NCI-H510A (cell line): ENCODE measurements around the gene BANF2.

ENCODE experiments used
- DNase-seq: peaks from one replicate; lab custom pipeline; 2025; lab: John Stamatoyannopoulos, UW

BANF2 gene

DNA sequence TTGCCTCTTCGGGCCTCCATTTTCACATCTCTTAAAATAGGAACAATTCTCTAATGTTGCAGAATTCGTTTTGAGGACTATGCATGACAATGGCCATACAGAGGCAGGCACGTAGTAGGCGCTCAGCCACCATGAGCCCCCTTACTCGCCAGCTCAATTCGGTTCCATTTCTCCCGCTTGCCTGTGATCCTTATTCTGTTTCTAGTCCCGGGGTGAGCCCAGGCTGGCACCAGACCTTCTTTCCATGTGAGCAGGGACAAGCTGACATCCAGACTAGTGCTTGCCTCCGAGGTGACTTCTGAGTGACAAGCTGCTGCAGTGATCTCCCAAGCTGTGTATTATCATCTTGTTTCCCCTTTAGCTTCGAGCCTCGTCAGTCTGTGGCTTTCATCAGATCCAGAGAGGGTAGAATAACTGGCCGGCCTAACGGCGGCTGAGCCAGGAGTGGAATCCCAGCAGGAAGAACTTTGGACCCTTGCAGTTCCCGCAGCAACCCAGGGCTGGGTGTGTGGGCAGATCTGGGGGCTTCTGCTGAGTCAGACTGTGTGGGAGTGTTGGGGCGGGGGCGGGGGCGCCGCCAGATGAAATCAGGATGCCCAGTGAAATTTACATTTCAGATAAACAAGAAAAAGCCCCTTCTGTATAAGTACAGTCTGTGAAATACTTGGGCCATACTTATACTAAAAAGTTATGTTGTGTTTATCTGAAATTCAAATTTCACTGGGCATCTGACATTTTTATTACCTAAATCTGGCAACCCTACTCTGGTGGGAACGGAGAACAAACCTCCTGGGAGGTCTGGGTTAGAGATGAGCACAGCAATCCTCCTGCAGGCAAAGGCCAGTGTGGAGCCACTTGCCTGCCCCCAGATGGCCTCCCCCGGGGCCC is 10.9 kb downstream of the BANF2 start:
- no peak for DNase-seq

DNA sequence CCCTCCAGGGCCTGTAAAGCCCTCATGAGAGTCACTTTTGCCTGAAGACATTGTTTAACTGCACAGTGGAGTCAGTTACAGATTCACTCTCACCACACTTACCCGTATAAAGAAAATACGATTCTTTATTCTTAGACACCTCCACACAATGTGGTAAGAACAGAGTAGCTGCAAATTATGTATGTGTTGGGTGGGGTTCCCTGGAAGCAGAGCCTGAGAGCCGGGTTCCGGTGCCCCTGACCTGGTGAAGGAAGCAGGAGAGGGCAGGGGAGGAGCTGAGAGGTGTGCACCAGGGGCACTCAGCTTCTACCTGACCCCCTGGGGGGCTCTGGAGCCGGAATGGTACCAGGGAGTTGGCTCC is 11.5 kb downstream of the BANF2 start:
- no peak for DNase-seq

DNA sequence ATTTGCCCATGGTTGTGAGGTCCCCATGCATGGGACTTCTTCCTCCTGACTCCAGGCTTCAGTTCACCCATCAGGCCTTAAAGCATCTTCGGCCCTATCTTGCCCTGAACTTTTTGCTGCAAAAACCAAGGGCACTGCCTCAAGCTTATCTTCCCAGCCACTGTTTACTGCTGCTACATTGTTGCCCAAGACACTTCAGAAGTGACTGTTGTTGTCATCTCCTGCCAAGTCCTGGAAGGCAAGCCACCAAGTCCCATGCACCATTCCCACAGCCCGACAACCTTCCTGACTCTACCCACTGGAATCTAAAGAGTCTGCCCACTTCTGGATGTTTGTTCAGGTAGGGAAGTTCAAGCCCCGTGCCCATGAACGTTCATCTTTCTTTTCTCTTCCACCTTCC is 12.4 kb downstream of the BANF2 start:
- no peak for DNase-seq

DNA sequence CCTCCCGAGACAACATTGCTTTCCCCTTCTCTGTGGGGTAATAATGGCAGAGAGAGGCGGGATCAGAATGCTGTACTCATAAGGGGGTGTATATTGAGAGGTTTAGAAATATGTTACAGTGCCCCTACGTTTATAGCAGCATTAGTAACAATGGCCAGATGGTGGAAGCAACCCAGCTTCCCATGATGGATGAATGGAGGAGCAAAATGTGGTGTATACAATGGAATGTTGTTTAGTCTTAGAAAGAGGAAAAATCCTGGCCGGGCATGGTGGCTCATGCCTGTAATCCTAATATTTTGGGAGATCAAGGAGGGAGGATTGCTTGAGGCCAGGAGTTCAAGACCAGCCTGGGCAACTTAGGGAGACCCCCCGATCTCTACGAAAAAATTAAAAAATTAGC is 12.9 kb downstream of the BANF2 start:
- no peak for DNase-seq

DNA sequence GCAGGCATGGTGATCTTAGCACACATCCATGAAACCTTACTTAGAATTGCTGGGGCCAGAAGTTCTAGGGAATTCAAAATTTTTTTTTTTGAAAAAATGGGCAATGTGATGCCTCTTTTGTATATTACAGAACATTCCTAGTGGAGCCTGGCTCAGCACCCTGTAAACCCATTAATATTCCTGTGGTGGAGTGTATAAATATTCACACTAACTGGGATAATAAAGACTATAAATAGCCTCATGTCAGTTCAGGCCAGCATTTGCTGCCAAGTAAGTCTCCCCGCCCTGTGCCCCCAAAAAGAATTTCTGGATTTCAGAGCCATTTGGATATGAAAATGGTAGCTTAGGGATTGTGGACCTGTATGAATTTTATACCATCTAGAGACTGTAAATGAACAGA is 14.8 kb downstream of the BANF2 start:
- no peak for DNase-seq

DNA sequence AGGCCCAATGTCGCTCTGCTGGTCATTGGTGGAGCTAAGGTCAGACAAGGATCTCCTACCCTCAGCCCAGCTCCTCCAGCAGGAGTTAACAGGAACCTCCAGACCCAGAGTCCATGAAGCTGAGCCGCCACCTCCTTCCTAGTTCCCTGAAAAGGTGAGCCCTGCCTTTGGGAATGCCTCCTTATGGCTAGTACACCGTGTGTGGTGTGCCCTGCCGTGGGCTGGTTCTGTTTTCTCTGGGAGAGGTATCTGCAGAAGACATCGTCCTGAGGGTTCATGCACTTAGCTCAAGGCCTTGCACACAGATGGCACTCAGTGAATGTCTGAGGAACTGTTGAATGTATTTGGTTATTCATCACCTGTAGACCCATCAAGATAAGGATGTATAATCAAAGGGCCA is 15.3 kb downstream of the BANF2 start:
- DNase-seq = no peak

DNA sequence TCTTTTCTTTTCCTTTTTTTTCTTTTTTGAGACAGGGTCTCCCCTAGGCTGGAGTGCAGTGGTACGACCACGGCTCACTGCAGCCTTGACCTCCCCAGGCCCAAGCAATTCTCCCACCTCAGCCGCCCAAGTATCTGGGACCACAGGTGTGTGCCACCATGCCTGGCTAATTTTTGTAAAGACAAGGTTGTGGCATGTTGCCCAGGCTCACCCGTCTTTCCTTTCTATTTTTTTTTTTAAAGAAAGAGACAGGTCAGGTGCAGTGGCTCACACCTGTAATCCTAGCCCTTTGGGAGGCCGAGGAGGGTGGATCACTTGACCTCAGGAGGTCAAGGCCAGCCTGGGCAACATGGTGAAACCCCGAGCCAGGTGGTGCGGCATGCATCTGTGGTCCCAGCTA is 16.6 kb downstream of the BANF2 start:
- DNase-seq = no peak

DNA sequence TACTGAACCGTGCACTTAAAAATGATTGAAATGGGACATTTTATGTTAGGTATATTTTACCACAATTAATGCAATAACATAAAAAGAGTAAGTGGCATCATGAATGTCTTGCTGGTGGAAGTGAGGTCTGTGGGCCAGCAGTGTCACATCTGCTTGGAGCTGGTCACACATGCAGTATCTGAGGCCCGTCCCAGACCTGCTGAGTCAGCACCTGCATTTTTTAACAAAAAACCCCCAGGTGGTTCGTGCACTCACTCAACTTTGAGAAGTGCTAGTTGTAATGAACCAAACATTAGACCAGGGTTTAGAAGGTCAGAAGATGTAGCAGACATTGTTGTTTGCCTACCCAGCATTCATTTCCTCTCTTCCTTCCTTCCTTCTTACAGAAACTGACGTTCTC is 21.0 kb downstream of the BANF2 start:
- no peak for DNase-seq

DNA sequence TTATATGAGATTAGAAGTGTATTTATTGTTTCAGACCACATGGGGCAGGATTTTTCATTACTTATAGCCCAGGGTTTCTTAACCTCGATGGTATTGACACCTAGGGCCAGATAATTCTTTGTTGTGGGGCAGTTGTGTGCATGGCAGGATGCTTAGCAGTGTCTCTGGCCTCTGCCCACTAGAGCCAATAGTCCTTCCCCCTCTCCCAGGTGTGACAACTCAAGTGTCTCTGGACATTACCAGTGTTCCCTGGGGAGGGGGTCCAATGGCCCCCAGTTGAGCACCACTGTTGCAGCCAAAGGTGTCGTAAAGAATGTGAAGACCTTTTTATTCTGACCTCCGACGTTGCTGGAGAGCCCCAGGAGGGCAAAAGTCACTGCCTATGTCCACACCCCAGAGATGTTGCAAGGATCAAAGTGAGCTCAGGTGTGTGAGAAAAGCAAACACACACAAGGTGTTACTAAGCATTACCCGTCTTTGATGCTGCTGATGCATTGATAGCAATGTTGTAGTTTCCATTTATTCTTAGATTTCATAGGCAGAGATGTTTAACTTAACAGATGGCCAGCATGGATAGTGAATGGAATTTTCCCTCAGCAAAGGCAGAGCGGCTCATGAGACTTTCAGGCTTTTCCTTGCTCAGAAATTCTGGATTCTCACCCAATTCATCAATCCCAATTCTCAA is 22.2 kb downstream of the BANF2 start:
- DNase-seq = no peak

DNA sequence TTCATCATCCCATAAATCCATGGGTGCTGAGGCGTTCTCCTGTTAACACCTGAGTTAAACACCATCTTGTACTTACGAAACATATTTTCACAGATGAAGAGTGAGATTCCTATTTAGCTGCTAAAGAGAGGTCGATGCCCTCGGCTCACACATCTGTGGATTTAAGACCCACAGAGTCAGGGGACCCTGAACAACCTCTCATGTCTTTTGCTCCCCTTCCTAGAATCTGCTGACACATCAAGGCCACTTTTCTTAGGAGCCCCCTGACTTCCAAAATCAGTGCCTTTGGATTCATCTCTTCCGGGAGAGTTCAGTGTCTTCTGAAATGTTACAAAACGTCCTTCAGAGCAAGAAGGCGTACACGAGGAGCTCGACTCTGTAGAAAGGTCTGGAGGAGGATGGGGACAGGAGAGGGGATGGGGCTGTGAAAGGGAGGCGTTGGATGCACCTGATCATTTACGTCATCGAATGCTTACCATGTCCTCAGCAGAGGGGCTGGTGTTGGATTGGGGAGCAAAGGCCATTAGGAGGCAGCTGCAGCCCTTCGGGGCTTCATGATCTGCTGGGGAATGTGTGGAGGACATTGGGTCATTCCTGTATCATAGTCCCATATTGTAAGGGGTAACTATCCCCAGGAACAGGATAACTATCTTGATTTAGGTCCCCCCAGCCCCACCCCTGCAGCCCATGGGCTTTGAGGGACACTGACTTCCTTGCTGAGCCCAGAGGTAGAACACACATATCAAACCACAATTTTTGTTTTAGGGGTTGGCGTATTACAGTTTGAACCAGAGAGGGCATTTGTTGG is 22.9 kb downstream of the BANF2 start:
- DNase-seq = no peak

DNA sequence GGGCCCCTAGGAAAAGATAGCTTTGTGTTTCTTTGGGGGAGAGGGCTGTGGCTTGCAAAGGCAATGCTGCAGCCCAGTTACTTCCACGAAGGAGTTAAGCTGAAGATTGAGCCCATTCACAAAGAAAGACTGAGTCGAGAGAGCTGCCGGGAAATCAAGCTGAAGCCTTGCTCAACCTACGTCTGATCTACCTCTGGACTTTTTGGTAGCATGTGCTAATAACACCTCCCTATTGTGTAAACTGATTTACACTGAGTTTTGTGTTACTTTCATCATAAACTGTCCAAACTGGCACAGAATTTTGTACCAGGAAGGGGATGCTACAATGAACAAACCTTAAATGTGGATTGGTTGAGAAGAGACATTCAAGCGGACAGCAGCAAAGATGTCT is 23.5 kb downstream of the BANF2 start:
- DNase-seq = no peak

DNA sequence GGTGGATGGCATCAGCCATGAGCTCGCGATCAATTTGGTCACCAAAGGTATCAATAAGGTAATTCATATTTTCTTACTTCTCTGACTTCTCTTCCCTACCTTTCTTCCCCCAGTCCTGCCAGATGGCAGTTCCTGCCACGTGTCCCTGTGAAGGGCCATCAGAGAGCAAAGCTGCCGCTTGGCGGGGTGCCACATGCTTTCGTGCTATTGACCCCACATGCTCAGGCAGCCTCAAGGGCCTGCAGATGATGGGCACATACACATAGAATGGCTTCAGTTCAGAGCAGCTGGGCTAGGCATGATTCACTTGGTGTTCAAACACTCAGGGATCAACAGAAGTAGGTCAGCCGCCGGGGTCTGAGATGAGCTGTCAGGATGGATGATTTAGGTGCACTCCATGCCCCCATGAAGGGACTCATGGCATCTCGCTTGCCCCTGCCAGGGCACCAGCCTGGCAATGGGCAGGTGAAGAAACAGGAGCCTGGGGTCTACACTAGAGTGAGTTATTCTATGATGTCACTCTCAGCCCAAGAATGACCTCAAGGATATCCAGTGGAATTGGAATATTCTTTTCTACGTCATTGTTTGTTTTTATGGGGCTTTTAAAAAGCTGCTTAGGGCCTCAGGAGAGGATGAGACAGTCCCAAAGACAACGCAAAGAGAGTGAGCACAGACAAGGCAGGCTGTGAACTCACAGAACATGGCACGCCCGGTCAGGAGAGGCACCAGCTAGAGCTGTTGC is 25.5 kb downstream of the BANF2 start:
- peak; percentile 99 for DNase-seq

DNA sequence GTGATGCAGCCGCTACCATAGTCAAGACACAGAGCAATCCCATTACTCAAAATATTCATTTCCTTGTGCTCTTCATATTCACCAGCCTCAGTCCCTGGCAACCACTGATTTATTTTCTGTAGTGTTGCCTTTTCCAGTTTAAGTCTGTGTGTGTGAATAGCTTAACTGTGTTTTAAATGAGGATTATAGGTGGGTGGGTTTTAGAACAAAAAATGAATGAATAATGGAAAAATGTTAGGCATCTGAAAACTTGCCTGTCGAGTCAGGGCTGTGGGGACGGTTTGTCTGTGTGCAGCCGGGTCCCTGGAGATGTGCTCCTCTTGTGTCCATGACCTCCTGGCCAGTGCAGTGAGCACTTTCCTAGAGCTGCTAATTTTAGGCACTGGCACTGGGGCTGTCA is 27.1 kb downstream of the BANF2 start:
- no peak for DNase-seq

DNA sequence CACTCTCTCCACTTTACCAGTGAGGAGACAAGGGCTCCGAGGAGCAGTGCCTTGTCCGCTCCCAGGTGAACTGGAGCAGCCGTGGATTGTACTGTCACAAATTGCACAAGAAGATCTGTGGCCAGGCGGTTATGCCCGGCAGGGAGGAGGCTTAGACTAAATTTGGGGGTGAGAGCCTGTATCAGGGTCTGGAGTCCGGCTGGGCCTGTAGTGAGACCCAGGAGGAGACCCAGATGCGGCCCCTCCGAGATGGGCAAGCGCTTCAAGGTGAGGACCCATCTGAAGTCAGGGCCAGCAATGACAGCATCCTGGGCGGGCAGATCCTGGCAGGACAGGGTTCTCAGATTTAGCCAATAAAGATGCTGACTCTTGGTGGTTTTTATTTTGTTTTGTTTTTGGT is 27.6 kb downstream of the BANF2 start:
- no peak for DNase-seq

DNA sequence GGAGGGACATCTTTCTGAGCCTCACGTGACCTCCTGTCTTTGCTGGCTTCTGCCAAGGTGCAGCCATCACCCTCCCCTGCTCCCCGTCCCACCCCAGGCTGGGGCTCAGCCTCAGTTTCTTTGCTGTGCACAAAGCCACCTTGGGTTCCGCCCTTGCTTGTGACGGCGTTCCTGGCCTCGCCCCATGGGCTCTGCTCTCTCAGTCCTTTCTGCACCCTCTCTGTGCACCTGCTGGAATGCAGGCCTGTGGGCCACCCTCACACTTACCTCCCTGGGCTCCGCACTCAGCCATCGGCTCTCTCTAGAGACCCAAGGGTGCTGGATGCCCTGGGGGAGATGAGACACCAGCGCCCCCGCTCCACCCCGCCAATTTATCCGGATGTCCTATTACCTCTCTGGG is 28.3 kb downstream of the BANF2 start:
- DNase-seq = no peak

DNA sequence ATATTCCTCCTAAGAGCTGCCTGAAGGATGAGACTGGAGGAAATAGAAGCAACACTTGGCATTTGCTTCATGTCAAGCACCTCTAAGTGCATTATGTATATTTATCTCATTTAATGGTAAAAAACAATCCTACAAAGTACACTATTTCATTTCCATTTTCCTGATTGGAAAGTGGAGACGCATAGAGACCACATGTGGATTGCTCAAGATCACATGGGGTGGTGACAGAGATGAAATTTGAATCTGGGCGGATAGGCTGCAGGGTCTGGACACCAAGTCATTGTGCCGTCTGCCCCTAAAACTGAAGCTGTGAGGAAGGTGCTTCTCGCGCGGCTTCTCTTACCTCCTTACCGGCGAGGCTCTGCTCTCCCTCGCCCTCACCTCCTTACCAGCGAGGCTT is 30.3 kb downstream of the BANF2 start:
- DNase-seq = no peak

DNA sequence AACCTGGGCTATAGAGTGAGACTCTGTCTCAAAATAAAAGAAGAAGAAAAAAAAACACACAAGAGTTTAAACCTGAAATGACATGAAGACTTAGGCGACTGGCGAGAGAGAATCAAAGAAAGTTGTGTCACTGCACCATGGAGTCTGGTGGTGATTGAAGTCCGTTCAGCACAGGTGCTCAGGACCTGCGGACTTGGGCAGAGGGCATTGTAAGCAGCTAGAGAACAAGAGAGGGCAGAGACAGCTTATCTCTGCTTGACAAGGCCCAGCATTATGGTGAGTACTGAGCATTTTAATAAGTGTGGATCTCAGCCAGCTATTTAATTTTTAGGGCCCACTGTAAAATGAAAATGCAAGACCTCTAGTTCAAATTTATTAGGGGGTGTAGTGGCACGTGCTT is 31.5 kb downstream of the BANF2 start:
- no peak for DNase-seq

DNA sequence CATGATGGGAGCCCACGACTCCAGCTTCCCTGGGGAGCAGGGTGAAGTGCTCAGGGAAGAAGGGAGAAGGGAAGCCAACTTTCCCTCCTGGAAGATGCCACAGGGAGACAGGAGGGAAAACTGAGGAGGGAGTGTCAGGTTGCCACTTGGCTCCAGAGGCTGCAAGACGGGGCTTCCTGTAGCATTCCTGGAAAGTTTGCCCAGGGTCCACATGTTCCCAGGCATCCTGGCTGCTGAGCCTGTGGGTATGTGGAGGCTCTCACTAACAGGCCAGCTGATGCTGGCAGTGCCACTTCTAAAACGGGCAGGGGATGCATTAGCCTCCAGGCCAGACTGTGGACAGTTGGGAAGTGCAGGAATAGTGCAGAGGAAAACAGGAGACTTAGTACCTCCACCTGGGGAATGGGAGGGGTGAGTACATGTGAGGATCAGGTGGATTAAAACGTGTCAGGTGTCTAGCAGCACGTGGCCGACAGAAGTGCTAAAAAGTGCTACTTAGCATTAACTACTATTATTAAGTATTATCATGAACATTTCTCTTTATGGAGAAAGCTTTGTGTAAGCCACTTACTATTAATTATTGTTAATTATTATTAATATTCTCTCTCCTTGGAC is 33.2 kb downstream of the BANF2 start:
- DNase-seq = no peak

DNA sequence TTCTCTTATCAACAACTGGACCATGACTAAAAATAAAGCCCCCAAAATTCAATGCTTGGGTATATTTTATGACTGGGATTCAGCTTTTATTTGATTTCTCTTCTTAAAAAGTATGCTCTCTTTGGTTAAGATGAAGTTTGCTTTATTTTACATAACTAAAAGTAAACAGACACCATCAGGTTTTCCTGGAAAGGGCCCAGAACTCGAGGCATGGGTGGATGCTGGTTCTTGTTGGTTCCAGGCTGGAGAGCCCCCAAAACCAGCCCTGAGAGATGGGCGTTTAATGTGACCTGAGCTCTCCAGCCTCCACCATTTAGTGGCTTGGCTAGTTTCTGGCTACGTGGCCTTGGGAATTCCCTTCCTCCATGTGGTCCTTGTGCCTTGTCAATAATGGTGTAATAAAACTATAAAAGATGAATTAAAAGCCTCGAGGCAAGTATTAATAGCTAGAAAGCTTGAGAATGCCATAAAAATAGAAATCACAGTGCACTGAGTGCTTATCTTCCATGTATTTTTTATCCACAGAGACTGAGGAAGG is 34.1 kb downstream of the BANF2 start:
- no peak for DNase-seq

DNA sequence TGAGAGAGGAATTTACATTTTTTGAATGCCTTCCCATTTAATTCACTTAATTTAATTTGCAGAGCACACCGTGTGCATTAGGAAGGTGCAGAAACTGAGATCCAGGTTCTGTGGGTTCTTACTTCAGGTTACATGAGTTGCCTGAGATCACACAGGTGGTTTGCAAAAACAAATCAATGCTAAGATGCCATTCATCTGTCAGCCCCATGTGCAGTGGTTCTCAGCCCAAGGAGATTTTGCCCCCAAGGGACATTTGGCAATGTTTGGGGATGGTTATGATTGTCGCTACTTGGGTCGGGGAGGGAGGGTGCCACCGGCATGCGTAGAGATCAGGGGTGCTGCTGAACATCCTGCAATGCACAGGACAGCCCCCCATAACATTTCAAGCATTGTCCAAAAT is 34.6 kb downstream of the BANF2 start:
- no peak for DNase-seq

DNA sequence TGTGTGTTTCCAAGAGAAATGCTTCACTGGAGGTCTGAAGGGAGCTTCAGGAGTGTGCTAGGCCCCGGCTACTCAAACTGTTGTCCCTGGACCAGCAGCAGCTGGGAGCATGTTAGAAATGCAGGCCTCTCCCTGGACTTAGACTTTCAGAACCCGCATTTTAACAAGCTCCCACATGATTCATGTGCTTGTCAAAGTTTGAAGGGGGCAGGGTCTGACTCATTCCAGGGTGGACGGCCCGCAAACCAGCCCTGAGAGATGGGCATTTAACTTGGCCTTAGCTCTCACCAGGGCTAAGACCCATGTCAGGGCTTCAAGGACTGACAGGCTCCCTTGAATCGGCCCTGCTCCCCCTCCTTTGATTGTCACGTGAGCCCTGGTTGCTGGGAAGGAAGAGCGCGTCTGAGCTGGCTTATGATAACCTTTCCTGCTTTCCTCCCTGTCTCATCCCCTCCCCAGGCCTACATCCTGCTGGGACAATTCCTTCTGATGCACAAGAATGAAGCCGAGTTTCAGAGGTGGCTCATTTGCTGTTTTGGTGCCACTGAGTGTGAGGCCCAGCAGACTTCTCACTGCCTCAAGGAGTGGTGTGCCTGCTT is 35.5 kb downstream of the BANF2 start:
- DNase-seq = no peak
